H1 (cell line): Measurements from ENCODE around the gene IL12RB2. TPM values are rescaled to one million over a fixed set of nuclear protein-coding genes. Genes with fewer than 3 reads are reported as not detected.

Experiments used
- CTCF ChIA-PET: fragments of 300-600 bp; sonication (Branson Sonifier 250); formaldehyde crosslinking; loops from one replicate; lab custom pipeline; 2021; ENCODE audit not compliant: partially characterized antibody; lab: Charles Lee
- POLR2A ChIA-PET: fragments of 300-600 bp; sonication (Branson Sonifier 250); formaldehyde crosslinking; loops from one replicate; lab custom pipeline; 2021; ENCODE audit warnings: inconsistent platforms; ENCODE audit not compliant: partially characterized antibody; lab: Charles Lee
- DNase-seq, 2 experiments: peaks; one replicate each; pipeline versions ENCODE4 v3.0.0 to v3.0.0-alpha.2; 2010 to 2022; ENCODE audit warnings: low spot score in 2 of 2, low read depth in 1 of 2, mixed read lengths in 1 of 2
- FAIRE-seq: peaks from 2 replicates; lab custom pipeline; 2011; peaks lifted over from hg19 to GRCh38; lab: Jason Lieb, UNC
- H2AFZ ChIP-seq: 2 replicates; pipeline ENCODE4 v1.8.1; 2012; ENCODE audit warnings: low read length, inconsistent platforms
- H2AK5ac ChIP-seq: 2 replicates; pipeline ENCODE4 v1.6.1; 2013; ENCODE audit warnings: low read depth, low read length
- H2BK120ac ChIP-seq: replicated peaks from 2 replicates; pipeline ENCODE3; 2013; ENCODE audit warnings: low read depth, low read length, inconsistent platforms
- H2BK12ac ChIP-seq: 2 replicates; pipeline ENCODE4 v1.6.1; 2013; ENCODE audit warnings: low read depth, low read length
- H2BK15ac ChIP-seq: 2 replicates; pipeline ENCODE4 v1.6.1; 2013; ENCODE audit warnings: low read length
- H2BK20ac ChIP-seq: 2 replicates; pipeline ENCODE4 v1.6.1; 2013; ENCODE audit warnings: low read length
- H2BK5ac ChIP-seq: 2 replicates; pipeline ENCODE4 v1.6.1; 2013; ENCODE audit warnings: low read depth, low read length
- H3K14ac ChIP-seq: 2 replicates; pipeline ENCODE4 v1.6.1; 2013; ENCODE audit warnings: inconsistent platforms; ENCODE audit not compliant: insufficient read length
- H3K18ac ChIP-seq: 2 replicates; pipeline ENCODE4 v1.6.1; 2013; ENCODE audit warnings: low read length; ENCODE audit errors: extremely low read depth
- H3K23ac ChIP-seq: 2 replicates; pipeline ENCODE4 v1.6.1; 2013; ENCODE audit warnings: inconsistent platforms; ENCODE audit not compliant: insufficient read length
- H3K23me2 ChIP-seq: 2 replicates; pipeline ENCODE4 v1.6.1; 2013; ENCODE audit warnings: low read depth, low read length
- H3K27ac ChIP-seq: 2 replicates; pipeline ENCODE4 v1.6.1; 2011; ENCODE audit warnings: low read depth, low read length, inconsistent platforms
- H3K27me3 ChIP-seq, 4 experiments: replicated peaks in 1 of 4; 1 replicate in 1 of 4; 2 replicates in 3 of 4; pipeline versions ENCODE4 v1.6.1 to v1.8.1; 2011 to 2013; ENCODE audit warnings: low read length in 3 of 4, mild to moderate bottlenecking in 3 of 4, inconsistent platforms in 2 of 4, mixed read lengths in 2 of 4, moderate library complexity in 1 of 4; ENCODE audit not compliant: control insufficient read depth in 3 of 4, insufficient read depth in 3 of 4; ENCODE audit errors: extremely low read depth in 1 of 4
- H3K36me3 ChIP-seq, 4 experiments: 2 replicates each; pipeline versions ENCODE4 v1.6.1 to v1.8.1; 2011 to 2013; ENCODE audit warnings: mild to moderate bottlenecking in 4 of 4, low read length in 3 of 4, moderate library complexity in 2 of 4, control low read depth in 1 of 4, inconsistent platforms in 1 of 4; ENCODE audit not compliant: insufficient read depth in 4 of 4, control insufficient read depth in 2 of 4
- H3K4ac ChIP-seq: replicated peaks from 2 replicates; pipeline ENCODE3; 2013; ENCODE audit warnings: low read length, low read depth, mixed read lengths, inconsistent platforms; ENCODE audit not compliant: insufficient read length
- H3K4me1 ChIP-seq, 4 experiments: replicated peaks in 1 of 4; 1 replicate in 1 of 4; 2 replicates in 3 of 4; pipeline versions ENCODE4 v1.6.1 to v1.8.1; 2011 to 2013; ENCODE audit warnings: low read length in 3 of 4, inconsistent platforms in 2 of 4, mixed read lengths in 1 of 4; ENCODE audit not compliant: insufficient read depth in 4 of 4, control insufficient read depth in 3 of 4
- H3K4me2 ChIP-seq, 2 experiments: 2 replicates each; pipeline versions ENCODE4 v1.6.1 to v1.8.1; 2011 to 2013; ENCODE audit warnings: low read depth in 2 of 2, low read length in 2 of 2, control low read depth in 1 of 2, inconsistent platforms in 1 of 2, mild to moderate bottlenecking in 1 of 2; ENCODE audit not compliant: insufficient read depth in 1 of 2
- H3K4me3 ChIP-seq, 4 experiments: fragments of 200-600, 300-600 bp in 1 of 4; sonication (generic), shearing (Covaris generic), sonication (Bioruptor Twin) in 1 of 4; 2 replicates each; pipeline versions ENCODE4 v1.5.1 to v1.8.1; 2011 to 2016; ENCODE audit warnings: low read length in 4 of 4, low read depth in 3 of 4, control low read depth in 2 of 4, inconsistent platforms in 2 of 4, mild to moderate bottlenecking in 2 of 4, mixed read lengths in 1 of 4, moderate library complexity in 1 of 4; ENCODE audit not compliant: insufficient read depth in 2 of 4; ENCODE audit errors: extremely low read depth in 1 of 4
- H3K56ac ChIP-seq: replicated peaks from 2 replicates; pipeline ENCODE3; 2013; ENCODE audit warnings: low read depth, mild to moderate bottlenecking, mixed read lengths, low read length, inconsistent platforms; ENCODE audit not compliant: insufficient read length
- H3K79me1 ChIP-seq: 2 replicates; pipeline ENCODE4 v1.6.1; 2013; ENCODE audit warnings: low read depth, low read length, control low read depth
- H3K79me2 ChIP-seq, 2 experiments: 2 replicates each; pipeline versions ENCODE4 v1.6.1 to v1.8.1; 2012 to 2013; ENCODE audit warnings: low read length in 2 of 2, mild to moderate bottlenecking in 2 of 2, inconsistent platforms in 1 of 2; ENCODE audit not compliant: insufficient read depth in 2 of 2, control insufficient read depth in 1 of 2
- H3K9ac ChIP-seq, 4 experiments: replicated peaks in 1 of 4; 1 replicate in 1 of 4; 2 replicates in 3 of 4; pipeline versions ENCODE4 v1.6.1 to v1.8.1; 2011 to 2013; ENCODE audit warnings: low read depth in 3 of 4, low read length in 3 of 4, control low read depth in 2 of 4, mild to moderate bottlenecking in 2 of 4, moderate library complexity in 2 of 4, inconsistent platforms in 1 of 4; ENCODE audit errors: extremely low read depth in 1 of 4
- H3K9me3 ChIP-seq, 2 experiments: 2 replicates each; pipeline versions ENCODE4 v1.6.1 to v1.8.1; 2012 to 2013; ENCODE audit warnings: mild to moderate bottlenecking in 2 of 2, moderate library complexity in 2 of 2, control low read depth in 1 of 2, inconsistent platforms in 1 of 2, low read depth in 1 of 2, low read length in 1 of 2, mixed read lengths in 1 of 2; ENCODE audit not compliant: insufficient read depth in 2 of 2
- H4K20me1 ChIP-seq, 2 experiments: replicated peaks in 1 of 2; 2 replicates each; pipeline versions ENCODE3 to v1.8.1; 2011 to 2013; ENCODE audit warnings: inconsistent platforms in 2 of 2, low read length in 2 of 2, mild to moderate bottlenecking in 1 of 2; ENCODE audit not compliant: insufficient read depth in 2 of 2, control insufficient read depth in 1 of 2
- H4K5ac ChIP-seq: 2 replicates; pipeline ENCODE4 v1.6.1; 2013; ENCODE audit warnings: low read length, low read depth, mixed read lengths, inconsistent platforms; ENCODE audit not compliant: insufficient read length
- H4K8ac ChIP-seq: 2 replicates; pipeline ENCODE4 v1.8.0; 2013; ENCODE audit warnings: mild to moderate bottlenecking, moderate library complexity, low read length, inconsistent platforms; ENCODE audit not compliant: insufficient read depth; ENCODE audit errors: extremely low read depth
- H4K91ac ChIP-seq: replicated peaks from 2 replicates; pipeline ENCODE3; 2013; ENCODE audit warnings: low read length, mixed read lengths, inconsistent platforms; ENCODE audit not compliant: insufficient read length
- WGBS, 2 experiments: shearing (Covaris generic) in 1 of 2; methylation state at CpG; one replicate each; pipeline versions ENCODE4 v1.1.6 to v1.1.7; 2013 to 2015; ENCODE audit warnings: low lambda C conversion rate in 2 of 2, mixed read lengths in 2 of 2, inconsistent platforms in 1 of 2, low coverage in 1 of 2, missing lambda C conversion rate in 1 of 2; ENCODE audit not compliant: insufficient replicate concordance in 2 of 2, insufficient coverage in 1 of 2, insufficient read length in 1 of 2; ENCODE audit errors: extremely low coverage in 1 of 2, missing lambda C conversion rate in 1 of 2; 5-methylcytosine and 5-hydroxymethylcytosine counted together
- polyA plus RNA-seq, 7 experiments: library from polyadenylated mRNA; depleted of rRNA in 3 of 7; stranded (reverse) in 5 of 7; unstranded in 2 of 7; fragments of >200 nt in 5 of 7; fragments of 200-250 nt in 2 of 7; gene quantifications; 1 replicate in 5 of 7; 2 replicates in 1 of 7; 4 replicates in 1 of 7; pipeline versions ENCODE4 v1.2.1 to v1.2.3, GENCODE V29; 2011 to 2013; ENCODE audit warnings: missing spikeins in 2 of 7, mixed read lengths in 2 of 7
- total RNA-seq: library from RNA; stranded (reverse); fragmentation: NEBNext Ultra II Directional; extraction: Animal tissue kit (Norgen Biotek cat#: 25700); gene quantifications from 2 replicates; pipeline ENCODE4 v1.2.1, GENCODE V29; 2021

Gene IL12RB2
- total and polyA plus RNA-seq, 2 of the 8 experiments (the other 6 are each of a cell fraction or from before 2014, with no cell fraction given) = 1.4 TPM

DNA sequence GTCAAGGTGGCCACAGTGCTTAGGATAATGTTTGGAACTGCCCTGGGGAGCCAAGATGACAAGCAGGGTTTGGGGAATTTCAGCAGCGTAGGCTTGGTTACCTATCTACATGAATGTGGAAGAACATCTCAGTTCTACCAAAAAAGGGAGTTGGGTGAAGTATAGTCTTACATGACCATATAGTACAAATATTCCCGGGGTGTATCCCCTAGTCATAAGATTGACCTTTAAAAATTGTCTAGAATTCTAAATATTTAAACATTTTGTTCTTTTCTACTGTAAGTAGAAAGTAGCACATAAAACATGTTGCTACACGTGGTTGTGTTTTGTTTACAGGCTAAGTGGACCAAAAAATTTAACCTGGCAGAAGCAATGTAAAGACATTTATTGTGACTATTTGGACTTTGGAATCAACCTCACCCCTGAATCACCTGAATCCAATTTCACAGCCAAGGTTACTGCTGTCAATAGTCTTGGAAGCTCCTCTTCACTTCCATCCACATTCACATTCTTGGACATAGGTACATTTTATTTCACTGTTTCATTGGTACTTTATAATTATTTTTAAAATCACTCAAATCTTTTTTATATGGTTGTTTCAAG lies 20.3 kb downstream of the IL12RB2 start:
- Histone ChIP-seq H3K9ac (no peak overlapping the region), H4K5ac (no peak overlapping the region), H4K8ac (no peak overlapping the region), H2AFZ (no peak overlapping the region), H3K27ac (no peak overlapping the region), H2BK5ac (no peak overlapping the region), H3K4ac (no peak overlapping the region), H3K4me2 (no peak overlapping the region), H3K56ac (no peak overlapping the region), H3K9me3 (no peaks in the 10 kb centered on the region; a peak in 1 of 4 replicates), H4K91ac (no peak overlapping the region), H2BK20ac (no peak overlapping the region), H2BK12ac (no peak overlapping the region), H2AK5ac (no peak overlapping the region), H2BK120ac (no peak overlapping the region), H2BK15ac (no peak overlapping the region), H3K23me2 (no peaks in the 10 kb centered on the region), H3K18ac (no peak overlapping the region), H3K23ac (no peak overlapping the region), H3K14ac (no peak overlapping the region), H3K4me3 (no peak overlapping the region), H3K79me2 (no peaks in the 10 kb centered on the region), H4K20me1 (no peaks in the 10 kb centered on the region), H3K79me1 (no peaks in the 10 kb centered on the region), H3K4me1 (peaks cover 0 to 5% (median 0%) of the 10 kb centered on the region in 4 experiments; a peak in 2 of 7 replicates), H3K36me3 (no peaks in the 10 kb centered on the region), H3K27me3 (no peaks in the 10 kb centered on the region)
- DNase-seq (no peak), FAIRE-seq (no peak)
- 85% methylated on average over 3 of the region's 3 CpGs; no CpG with 5 or more reads in 1 of the 2 experiments for WGBS, 2 experiments
- CTCF ChIA-PET = interaction anchor here (0.6 to 6.9 kb wide), 3 partner anchors 9 to 332 kb away, joined by 3 to 33 read pairs (median 3); no protein-coding TSS in a partner anchor
- POLR2A ChIA-PET = no interaction called here
